Upper lobe of left lung (tissue), 4 donors: ENCODE data around the gene EAF2.

ENCODE experiments used
- EP300 ChIP-seq, 4 donors: sonication (generic); formaldehyde crosslinking; IDR thresholded peaks; one replicate each; pipeline ENCODE4 v1.5.1; 2017; ENCODE audit warnings: antibody characterized with exemption in 4 of 4, control low read depth in 2 of 4
- POLR2A ChIP-seq, 4 donors: fragments of 450-650 bp; IDR thresholded peaks; one replicate each; pipeline ENCODE4 v1.5.1; 2016 to 2017; ENCODE audit warnings: antibody characterized with exemption in 4 of 4, mild to moderate bottlenecking in 2 of 4
- POLR2AphosphoS5 ChIP-seq, 2 donors: sonication (generic); formaldehyde crosslinking; IDR thresholded peaks; one replicate each; pipeline ENCODE4 v1.5.1; 2017; ENCODE audit warnings: antibody characterized with exemption in 2 of 2
- TF ChIP-seq, protein P1 (sequence below), 6 experiments: fragments of 450-650 bp in 4 of 6; fragments of 200-600 bp in 2 of 6; sonication (generic) in 2 of 6; IDR thresholded peaks; one replicate each; pipeline ENCODE4 v1.5.1; 2016 to 2019; ENCODE audit warnings: antibody characterized with exemption in 6 of 6

GRCh38 chr3:121918779-121919483 lies 83.9 kb downstream of the EAF2 start:
- TF ChIP-seq POLR2AphosphoS5 (IDR thresholded peaks at IDR 0.05) (no peak), EP300 (IDR thresholded peaks at IDR 0.05) (no peak), POLR2A (IDR thresholded peaks at IDR 0.05) (no peak)
- TF ChIP-seq, protein P1, sequence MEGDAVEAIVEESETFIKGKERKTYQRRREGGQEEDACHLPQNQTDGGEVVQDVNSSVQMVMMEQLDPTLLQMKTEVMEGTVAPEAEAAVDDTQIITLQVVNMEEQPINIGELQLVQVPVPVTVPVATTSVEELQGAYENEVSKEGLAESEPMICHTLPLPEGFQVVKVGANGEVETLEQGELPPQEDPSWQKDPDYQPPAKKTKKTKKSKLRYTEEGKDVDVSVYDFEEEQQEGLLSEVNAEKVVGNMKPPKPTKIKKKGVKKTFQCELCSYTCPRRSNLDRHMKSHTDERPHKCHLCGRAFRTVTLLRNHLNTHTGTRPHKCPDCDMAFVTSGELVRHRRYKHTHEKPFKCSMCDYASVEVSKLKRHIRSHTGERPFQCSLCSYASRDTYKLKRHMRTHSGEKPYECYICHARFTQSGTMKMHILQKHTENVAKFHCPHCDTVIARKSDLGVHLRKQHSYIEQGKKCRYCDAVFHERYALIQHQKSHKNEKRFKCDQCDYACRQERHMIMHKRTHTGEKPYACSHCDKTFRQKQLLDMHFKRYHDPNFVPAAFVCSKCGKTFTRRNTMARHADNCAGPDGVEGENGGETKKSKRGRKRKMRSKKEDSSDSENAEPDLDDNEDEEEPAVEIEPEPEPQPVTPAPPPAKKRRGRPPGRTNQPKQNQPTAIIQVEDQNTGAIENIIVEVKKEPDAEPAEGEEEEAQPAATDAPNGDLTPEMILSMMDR (IDR thresholded peaks at IDR 0.05): no peak
